Neural cell (in vitro differentiated cells): ENCODE data around the gene GALNT10. TPM values are rescaled to one million over a fixed set of nuclear protein-coding genes. Genes with fewer than 3 reads are reported as not detected.

Experiments used
- H2AFZ ChIP-seq: fragments of 200-600, 300-800 bp; sonication (generic), shearing (Covaris generic); 2 replicates; pipeline ENCODE4 v1.6.0; 2014; ENCODE audit warnings: low read depth, mild to moderate bottlenecking, antibody characterized with exemption, low read length, moderate library complexity
- H3F3A ChIP-seq: fragments of 200-600 bp; shearing (Covaris generic); 2 replicates; pipeline ENCODE4 v1.6.1; 2016; ENCODE audit warnings: mild to moderate bottlenecking, moderate library complexity, mixed read lengths, antibody characterized with exemption, low read length; ENCODE audit not compliant: insufficient read depth, poor library complexity, severe bottlenecking
- H3K27ac ChIP-seq: fragments of 200-600, 300-800 bp; sonication (generic), shearing (Covaris generic); 2 replicates; pipeline ENCODE4 v1.5.1; 2014; ENCODE audit warnings: mild to moderate bottlenecking, low read length, moderate library complexity
- H3K27me3 ChIP-seq: fragments of 300-800, 200-600 bp; sonication (generic), shearing (Covaris generic); 2 replicates; pipeline ENCODE4 v1.6.0; 2014; ENCODE audit warnings: mild to moderate bottlenecking, low read depth, low read length, moderate library complexity; ENCODE audit not compliant: insufficient read depth
- H3K36me3 ChIP-seq: fragments of 300-800, 200-600 bp; sonication (generic), shearing (Covaris generic); 2 replicates; pipeline ENCODE4 v1.5.1; 2014; ENCODE audit warnings: mild to moderate bottlenecking, antibody characterized with exemption, low read length, moderate library complexity; ENCODE audit not compliant: insufficient read depth
- H3K4me2 ChIP-seq: fragments of 300-800, 200-600 bp; sonication (generic), shearing (Covaris generic); 2 replicates; pipeline ENCODE4 v1.6.0; 2014; ENCODE audit warnings: mild to moderate bottlenecking, low read length
- H3K4me3 ChIP-seq: fragments of 300-800, 200-600 bp; sonication (generic), shearing (Covaris generic); 2 replicates; pipeline ENCODE4 v1.5.1; 2014; ENCODE audit warnings: mild to moderate bottlenecking, low read length, moderate library complexity
- H3K79me2 ChIP-seq: fragments of 200-600 bp; shearing (Covaris generic); replicated peaks from 2 replicates; pipeline ENCODE4 v1.6.0; 2014; ENCODE audit warnings: mild to moderate bottlenecking, low read length, moderate library complexity; ENCODE audit not compliant: insufficient read depth
- H3K9ac ChIP-seq: fragments of 300-800, 200-600 bp; sonication (generic), shearing (Covaris generic); 2 replicates; pipeline ENCODE4 v1.6.1; 2016; ENCODE audit warnings: mild to moderate bottlenecking, low read length, mixed read lengths
- H3K9me2 ChIP-seq: fragments of 200-600 bp; shearing (Covaris generic); 2 replicates; pipeline ENCODE4 v1.6.1; 2016; ENCODE audit warnings: mild to moderate bottlenecking, low read length, mixed read lengths; ENCODE audit not compliant: insufficient read depth
- H3K9me3 ChIP-seq: fragments of 200-600, 300-800 bp; sonication (generic), shearing (Covaris generic); 2 replicates; pipeline ENCODE4 v1.6.1; 2016; ENCODE audit warnings: mild to moderate bottlenecking, mixed run types, low read length, moderate library complexity, mixed read lengths
- H4K20me1 ChIP-seq: fragments of 200-600 bp; shearing (Covaris generic); 2 replicates; pipeline ENCODE4 v1.6.1; 2016; ENCODE audit warnings: mild to moderate bottlenecking, mixed run types; ENCODE audit not compliant: insufficient read depth
- EP300 ChIP-seq: fragments of 450-650 bp; conservative IDR thresholded peaks from 2 replicates; pipeline ENCODE4 v1.6.1; 2014; ENCODE audit warnings: antibody characterized with exemption, mild to moderate bottlenecking, moderate library complexity; ENCODE audit not compliant: poor library complexity, severe bottlenecking
- EZH2 ChIP-seq: fragments of 200-600, 300-800 bp; shearing (Covaris generic), sonication (generic); IDR thresholded peaks from 2 replicates; pipeline ENCODE4 v1.6.1; 2014; ENCODE audit warnings: antibody characterized with exemption, low read length, borderline replicate concordance, mild to moderate bottlenecking; ENCODE audit not compliant: insufficient read depth, poor library complexity, severe bottlenecking
- MXI1 ChIP-seq: fragments of 450-650 bp; conservative IDR thresholded peaks from 2 replicates; pipeline ENCODE4 v1.6.1; 2014; ENCODE audit warnings: antibody characterized with exemption, mild to moderate bottlenecking; ENCODE audit not compliant: poor library complexity, severe bottlenecking
- POLR2AphosphoS5 ChIP-seq: IDR thresholded peaks from 2 replicates; pipeline ENCODE4 v1.6.1; 2012
- RAD21 ChIP-seq: fragments of 450-650 bp; conservative IDR thresholded peaks from 2 replicates; pipeline ENCODE4 v1.6.1; 2014; ENCODE audit warnings: antibody characterized with exemption, mild to moderate bottlenecking, moderate library complexity
- SMC3 ChIP-seq: fragments of 450-650 bp; conservative IDR thresholded peaks from 2 replicates; pipeline ENCODE4 v1.6.1; 2014; ENCODE audit warnings: antibody characterized with exemption, mild to moderate bottlenecking, moderate library complexity; ENCODE audit not compliant: poor library complexity
- TAF1 ChIP-seq: IDR thresholded peaks from 2 replicates; pipeline ENCODE4 v1.6.1; 2012; ENCODE audit warnings: low read depth
- polyA plus RNA-seq: library from polyadenylated mRNA; depleted of rRNA; stranded (reverse); fragments of >200 nt; gene quantifications from 2 replicates; pipeline ENCODE4 v1.2.3, GENCODE V29; 2014
- TF ChIP-seq, protein P1 (sequence below): fragments of 450-650 bp; IDR thresholded peaks from 2 replicates; pipeline ENCODE4 v1.5.1; 2014; ENCODE audit warnings: antibody characterized with exemption, mild to moderate bottlenecking, moderate library complexity; ENCODE audit not compliant: poor library complexity, severe bottlenecking
- TF ChIP-seq, protein P2 (sequence below): IDR thresholded peaks from 2 replicates; pipeline ENCODE4 v1.6.1; 2012; ENCODE audit warnings: borderline replicate concordance

Gene GALNT10
- polyA plus RNA-seq, 1 donor from 2014 or later = 3.1 TPM

DNA sequence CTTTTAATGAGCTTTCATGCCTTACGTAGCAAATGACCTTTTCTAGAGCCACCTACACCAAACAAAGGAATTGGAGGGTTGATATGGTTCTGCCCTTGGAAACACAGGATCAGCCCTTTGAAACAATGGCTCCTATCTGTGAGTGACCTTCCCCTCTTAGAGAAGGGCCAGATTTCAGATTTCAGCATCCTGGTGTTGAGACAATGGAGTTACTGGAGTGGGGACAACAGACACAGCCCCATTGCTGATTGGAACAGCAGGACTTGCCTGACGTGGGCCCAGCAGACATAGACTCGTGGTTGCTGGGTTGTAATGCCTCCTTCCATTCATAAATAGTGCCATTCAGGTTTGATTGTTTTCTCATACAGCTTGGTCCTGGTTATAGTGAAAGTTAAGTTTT, 96.0 kb downstream of the GALNT10 start (continued):
- no peak for TF ChIP-seq SMC3
- TF ChIP-seq TAF1 = no peak

DNA sequence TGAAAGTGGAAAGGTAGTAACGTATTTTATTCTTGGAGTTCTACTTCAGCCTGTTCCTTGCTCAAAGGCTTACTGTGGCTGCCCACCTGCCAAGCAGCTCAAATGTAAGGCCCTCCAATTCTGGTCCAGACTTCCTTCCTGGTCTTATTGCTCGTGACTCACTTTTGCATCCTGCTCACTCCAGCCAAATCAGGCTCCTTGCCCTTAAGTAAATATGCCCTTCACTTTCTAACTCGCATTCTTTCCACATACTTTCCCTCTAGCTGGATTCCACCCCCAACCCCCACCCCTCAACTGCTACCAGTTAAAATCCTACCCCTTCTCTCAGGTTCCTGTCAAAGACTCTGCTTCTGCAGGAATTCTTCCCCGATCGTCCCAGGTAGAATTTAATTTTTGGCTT, 96.6 kb downstream of the GALNT10 start:
- H3K9ac ChIP-seq = no peak overlapping the region
- H3K4me2 ChIP-seq = no peak overlapping the region
- TF ChIP-seq SMC3 (no peak), TAF1 (no peak), MXI1 (no peak), RAD21 (no peak), EZH2 (no peak), EP300 (no peak), POLR2AphosphoS5 (no peak)
- TF ChIP-seq, protein P1, sequence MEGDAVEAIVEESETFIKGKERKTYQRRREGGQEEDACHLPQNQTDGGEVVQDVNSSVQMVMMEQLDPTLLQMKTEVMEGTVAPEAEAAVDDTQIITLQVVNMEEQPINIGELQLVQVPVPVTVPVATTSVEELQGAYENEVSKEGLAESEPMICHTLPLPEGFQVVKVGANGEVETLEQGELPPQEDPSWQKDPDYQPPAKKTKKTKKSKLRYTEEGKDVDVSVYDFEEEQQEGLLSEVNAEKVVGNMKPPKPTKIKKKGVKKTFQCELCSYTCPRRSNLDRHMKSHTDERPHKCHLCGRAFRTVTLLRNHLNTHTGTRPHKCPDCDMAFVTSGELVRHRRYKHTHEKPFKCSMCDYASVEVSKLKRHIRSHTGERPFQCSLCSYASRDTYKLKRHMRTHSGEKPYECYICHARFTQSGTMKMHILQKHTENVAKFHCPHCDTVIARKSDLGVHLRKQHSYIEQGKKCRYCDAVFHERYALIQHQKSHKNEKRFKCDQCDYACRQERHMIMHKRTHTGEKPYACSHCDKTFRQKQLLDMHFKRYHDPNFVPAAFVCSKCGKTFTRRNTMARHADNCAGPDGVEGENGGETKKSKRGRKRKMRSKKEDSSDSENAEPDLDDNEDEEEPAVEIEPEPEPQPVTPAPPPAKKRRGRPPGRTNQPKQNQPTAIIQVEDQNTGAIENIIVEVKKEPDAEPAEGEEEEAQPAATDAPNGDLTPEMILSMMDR = no peak
- TF ChIP-seq, protein P2, sequence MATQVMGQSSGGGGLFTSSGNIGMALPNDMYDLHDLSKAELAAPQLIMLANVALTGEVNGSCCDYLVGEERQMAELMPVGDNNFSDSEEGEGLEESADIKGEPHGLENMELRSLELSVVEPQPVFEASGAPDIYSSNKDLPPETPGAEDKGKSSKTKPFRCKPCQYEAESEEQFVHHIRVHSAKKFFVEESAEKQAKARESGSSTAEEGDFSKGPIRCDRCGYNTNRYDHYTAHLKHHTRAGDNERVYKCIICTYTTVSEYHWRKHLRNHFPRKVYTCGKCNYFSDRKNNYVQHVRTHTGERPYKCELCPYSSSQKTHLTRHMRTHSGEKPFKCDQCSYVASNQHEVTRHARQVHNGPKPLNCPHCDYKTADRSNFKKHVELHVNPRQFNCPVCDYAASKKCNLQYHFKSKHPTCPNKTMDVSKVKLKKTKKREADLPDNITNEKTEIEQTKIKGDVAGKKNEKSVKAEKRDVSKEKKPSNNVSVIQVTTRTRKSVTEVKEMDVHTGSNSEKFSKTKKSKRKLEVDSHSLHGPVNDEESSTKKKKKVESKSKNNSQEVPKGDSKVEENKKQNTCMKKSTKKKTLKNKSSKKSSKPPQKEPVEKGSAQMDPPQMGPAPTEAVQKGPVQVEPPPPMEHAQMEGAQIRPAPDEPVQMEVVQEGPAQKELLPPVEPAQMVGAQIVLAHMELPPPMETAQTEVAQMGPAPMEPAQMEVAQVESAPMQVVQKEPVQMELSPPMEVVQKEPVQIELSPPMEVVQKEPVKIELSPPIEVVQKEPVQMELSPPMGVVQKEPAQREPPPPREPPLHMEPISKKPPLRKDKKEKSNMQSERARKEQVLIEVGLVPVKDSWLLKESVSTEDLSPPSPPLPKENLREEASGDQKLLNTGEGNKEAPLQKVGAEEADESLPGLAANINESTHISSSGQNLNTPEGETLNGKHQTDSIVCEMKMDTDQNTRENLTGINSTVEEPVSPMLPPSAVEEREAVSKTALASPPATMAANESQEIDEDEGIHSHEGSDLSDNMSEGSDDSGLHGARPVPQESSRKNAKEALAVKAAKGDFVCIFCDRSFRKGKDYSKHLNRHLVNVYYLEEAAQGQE = no peak

DNA sequence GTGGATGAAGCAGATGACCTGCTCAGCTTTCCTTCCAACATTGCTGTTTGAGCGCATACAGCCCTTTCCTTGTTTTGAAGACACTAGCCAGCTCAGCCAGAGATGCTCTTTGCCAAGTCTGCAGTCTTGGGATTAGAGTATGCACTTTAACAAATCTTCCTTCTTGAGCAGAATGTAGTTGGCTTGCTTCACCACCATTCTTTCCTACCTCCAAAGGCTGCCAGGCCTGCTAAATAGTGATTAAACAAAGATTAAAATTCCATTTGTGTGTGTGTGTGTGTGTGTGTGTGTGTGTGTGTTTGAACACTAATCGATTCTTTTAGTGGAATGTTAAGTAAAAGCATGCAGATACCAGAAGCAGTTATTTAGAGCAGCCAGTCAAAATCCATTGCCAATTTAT, 97.6 kb downstream of the GALNT10 start:
- Histone ChIP-seq H3K4me2 (no peak overlapping the region), H3K9ac (no peak overlapping the region), H2AFZ (no peak overlapping the region), H3K36me3 (no peaks in the 10 kb centered on the region), H3K9me2 (no peaks in the 10 kb centered on the region), H4K20me1 (no peaks in the 10 kb centered on the region), H3K9me3 (no peaks in the 10 kb centered on the region), H3K27ac (no peak overlapping the region), H3K27me3 (no peaks in the 10 kb centered on the region), H3F3A (no peaks in the 10 kb centered on the region), H3K4me3 (no peak overlapping the region), H3K79me2 (no peaks in the 10 kb centered on the region)
- TF ChIP-seq TAF1 (no peak), EZH2 (no peak), RAD21 (no peak), POLR2AphosphoS5 (no peak), SMC3 (no peak), EP300 (no peak), MXI1 (no peak)
- TF ChIP-seq, protein P1 = no peak
- TF ChIP-seq, protein P2 = no peak

More for the DNA sequence above, 96.6 kb downstream of the GALNT10 start:
- no peaks in the 10 kb centered on the region for H3K79me2 ChIP-seq
- no peaks in the 10 kb centered on the region for H3K27me3 ChIP-seq
- H3K9me3 ChIP-seq = no peaks in the 10 kb centered on the region
- no peak overlapping the region for H3K4me3 ChIP-seq
- no peak overlapping the region for H2AFZ ChIP-seq
- H3K27ac ChIP-seq = no peak overlapping the region
- no peaks in the 10 kb centered on the region for H3F3A ChIP-seq
- no peaks in the 10 kb centered on the region for H3K9me2 ChIP-seq
- no peaks in the 10 kb centered on the region for H4K20me1 ChIP-seq
- no peaks in the 10 kb centered on the region for H3K36me3 ChIP-seq
